OCI-M1 (cell line): Measurements from ENCODE around the gene LPCAT1.
A peak's percentile ranks its signal among the peaks of the same experiment; 100 is the strongest.
"Not testable (repeated sequence)": the region's sequence is repeated elsewhere in the genome, so short reads cannot be mapped to it uniquely, and the experiment has no call there.

Experiments
- DNase-seq: peaks from one replicate; lab custom pipeline; 2025; lab: John Stamatoyannopoulos, UW

LPCAT1 gene

DNA sequence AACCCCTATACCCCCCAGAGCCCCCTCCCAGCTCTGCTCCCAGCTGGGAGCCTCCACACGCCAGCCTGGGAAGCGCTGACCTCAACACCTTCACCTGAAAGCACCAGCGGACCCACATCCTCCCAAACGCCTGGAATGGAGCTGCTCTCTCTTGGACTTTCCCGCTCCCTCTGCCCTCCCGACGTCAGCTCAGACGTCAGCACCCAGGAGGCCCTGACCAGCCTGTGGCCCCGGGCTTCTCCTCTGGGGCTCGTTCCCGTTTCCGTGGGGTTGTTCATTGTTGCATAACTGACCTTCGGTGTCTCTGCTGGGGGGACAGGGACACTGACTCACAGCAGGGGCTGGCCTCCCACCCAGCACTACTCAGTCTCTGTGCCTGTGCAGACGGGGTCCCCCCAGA, 43.5 kb downstream of the LPCAT1 start:
- no peak for DNase-seq

DNA sequence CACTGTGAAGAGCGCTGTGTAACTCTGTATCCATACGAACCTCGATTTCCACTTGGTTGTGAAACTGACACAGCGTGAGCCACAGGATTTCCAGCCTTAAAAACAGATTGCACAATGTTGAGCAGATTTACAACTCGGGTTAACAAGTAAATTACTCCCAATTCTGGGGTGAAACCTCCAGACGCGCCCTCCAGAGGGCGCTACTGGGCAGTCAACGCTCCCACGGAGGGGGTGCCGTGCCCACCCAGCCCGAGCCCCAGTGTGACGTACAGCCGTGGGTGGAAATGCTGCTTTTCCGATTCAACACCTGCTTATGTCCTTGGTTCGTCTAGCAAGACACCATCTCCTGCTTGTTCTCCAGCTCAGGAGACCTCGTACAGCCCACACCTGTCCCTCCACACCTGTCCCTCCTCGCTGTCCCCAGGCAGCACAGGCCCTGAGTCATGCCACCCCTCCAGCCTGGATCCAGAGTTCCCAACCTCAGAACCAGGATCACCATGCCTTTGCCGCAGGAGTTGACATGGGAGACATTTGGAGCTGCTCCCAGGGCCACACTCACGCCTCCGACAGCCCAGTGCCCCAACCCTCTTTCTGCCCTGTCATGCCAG, 44.1 kb downstream of the LPCAT1 start:
- peak; percentile 64 for DNase-seq

GRCh38 chr5:1479066-1479465, 44.7 kb downstream of the LPCAT1 start:
- no peak for DNase-seq

GRCh38 chr5:1478271-1479035, 45.3 kb downstream of the LPCAT1 start:
- no peak for DNase-seq

DNA sequence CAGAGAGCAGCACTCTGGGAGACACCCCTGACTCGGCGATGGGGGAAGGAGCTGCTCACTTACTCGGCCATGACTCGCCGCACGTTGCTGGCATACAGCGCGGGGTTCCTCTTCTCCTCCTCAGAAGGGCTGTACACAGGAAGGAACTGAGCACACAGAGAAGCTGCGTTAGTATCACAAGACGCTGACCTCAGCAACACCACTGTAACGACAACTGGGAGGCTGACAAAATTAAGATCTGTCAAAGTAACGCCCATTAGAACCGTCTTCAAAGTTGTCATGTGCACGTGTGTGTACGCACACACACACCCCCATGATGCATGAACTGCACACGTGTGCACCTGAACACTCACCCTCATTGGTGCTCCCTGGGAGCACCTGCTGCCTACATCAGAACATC, 46.4 kb downstream of the LPCAT1 start:
- DNase-seq: no peak

- no peak for DNase-seq
These were observed 46.8 kb downstream of the LPCAT1 start for GRCh38 chr5:1476967-1477310.

DNA sequence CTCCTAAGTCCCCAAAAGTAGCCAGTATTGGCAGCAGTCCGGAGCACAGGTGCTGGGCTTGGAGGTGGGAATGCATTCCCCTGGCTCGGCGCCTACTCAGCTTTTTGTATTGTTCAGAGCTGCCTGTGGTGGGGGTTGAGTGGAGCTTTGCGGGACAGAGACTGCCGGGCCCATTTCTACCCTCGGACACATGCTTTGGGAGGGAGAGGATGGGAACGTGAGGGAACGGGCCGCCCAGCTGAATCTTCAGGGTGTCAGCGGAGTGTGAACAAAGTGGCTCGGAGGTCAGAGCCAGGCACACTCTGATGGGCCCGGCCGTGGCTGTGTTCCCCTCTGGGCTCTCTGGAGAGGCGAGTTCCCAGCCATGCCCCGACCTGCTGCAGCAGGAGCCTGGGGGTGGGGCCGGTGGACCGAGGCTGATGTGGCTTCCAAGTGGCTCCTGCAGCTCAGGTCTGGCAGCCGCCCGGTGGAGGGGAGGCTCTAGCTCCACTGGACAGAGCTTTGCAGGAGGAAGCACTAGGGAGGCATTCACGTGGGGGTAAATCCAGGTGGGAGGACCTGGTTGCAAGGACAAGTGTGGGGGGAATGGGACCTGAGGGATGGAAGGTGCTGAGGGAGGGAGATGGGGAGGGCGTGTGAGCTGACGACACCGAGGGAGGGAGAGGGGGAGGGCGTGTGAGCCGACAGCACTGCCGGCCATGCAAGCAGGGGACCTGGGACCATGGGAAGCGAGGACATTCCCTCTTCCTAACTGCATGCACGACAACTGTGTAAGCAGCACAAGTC, 47.4 kb downstream of the LPCAT1 start:
- DNase-seq: no peak

DNA sequence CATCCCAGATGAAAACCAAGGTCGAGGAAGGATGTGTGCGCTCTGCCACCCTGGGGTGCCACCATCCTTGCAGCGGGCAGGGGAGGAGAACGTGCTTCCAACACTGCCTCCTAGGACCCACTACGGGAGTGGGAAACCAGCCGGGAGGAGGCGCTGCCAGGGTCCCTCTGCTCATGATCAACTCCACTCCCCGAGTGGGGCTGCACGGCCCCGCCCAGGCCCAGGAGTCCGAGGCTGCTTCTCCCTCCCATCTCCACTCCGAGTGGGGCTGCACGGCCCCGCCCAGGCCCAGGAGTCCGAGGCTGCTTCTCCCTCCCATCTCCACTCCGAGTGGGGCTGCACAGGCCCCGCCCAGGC, 48.2 kb downstream of the LPCAT1 start:
- DNase-seq: not testable (repeated sequence)

DNA sequence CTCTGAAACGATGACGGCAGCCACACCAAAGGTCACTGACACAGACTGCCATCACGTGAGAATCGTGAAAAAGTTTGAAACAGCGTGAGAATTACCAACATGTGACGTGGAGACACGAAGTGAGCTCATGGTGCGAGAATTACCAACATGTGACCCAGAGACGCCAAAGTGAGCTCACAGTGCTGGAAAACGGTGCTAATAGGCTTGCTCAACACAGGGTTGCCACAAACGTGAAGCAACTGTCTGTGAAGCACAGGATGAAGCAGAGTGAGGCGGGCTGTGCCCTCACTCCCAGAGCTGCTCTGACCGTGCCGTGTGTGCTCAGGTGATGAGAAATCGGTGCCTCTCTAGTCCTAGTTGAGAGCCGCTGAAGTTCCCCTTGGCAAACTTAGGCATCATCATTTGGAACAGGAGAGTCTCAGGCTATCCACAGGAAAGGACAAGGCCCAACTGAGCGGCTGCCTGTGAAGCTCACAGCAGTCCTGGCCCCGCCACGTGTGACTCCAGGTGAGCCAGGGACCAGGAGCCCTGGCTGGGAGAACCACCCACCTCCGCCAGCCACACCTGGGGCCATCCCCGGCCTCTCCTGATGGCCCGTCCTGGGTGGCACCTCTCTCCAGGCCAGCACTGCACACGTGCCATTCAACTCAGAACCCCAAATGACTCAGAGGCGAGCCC, 48.8 kb downstream of the LPCAT1 start:
- no peak for DNase-seq

DNA sequence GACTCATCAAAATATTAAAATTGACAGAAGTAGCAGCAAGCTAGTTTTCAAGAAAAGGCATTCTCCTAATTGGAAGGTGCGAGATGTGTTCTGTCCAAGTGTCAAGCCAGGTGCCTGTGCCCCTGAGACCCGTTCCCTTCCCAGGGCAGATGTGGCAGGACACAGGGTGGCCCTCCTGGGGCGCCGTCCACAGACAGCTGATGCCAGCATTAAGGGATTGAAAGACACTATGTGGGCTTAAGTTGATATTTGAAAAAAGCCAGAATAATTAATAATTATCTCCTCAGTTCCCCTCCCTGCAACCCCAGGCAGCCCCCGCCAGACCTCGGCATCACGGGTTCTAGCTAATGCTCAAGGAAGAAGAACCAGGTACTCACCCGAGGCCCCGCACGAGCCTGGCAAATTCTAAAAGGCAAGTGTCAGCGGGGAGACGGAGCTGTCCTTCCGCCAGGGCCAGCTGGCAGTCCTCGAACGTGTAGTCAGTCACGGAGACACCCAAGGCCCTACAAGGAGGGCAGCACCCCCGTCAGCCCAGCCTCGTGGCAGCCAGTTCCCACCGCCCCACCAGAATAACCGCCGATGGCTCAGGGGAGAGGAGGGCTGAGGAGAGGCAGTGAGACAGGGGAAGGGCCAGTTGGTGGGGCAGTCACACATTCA, 49.4 kb downstream of the LPCAT1 start:
- no peak for DNase-seq

GRCh38 chr5:1473746-1474145, 50.0 kb downstream of the LPCAT1 start:
- no peak for DNase-seq

- no peak for DNase-seq
These were observed 50.7 kb downstream of the LPCAT1 start for GRCh38 chr5:1472964-1473628.

GRCh38 chr5:1471997-1472963, 51.5 kb downstream of the LPCAT1 start:
- no peak for DNase-seq

DNA sequence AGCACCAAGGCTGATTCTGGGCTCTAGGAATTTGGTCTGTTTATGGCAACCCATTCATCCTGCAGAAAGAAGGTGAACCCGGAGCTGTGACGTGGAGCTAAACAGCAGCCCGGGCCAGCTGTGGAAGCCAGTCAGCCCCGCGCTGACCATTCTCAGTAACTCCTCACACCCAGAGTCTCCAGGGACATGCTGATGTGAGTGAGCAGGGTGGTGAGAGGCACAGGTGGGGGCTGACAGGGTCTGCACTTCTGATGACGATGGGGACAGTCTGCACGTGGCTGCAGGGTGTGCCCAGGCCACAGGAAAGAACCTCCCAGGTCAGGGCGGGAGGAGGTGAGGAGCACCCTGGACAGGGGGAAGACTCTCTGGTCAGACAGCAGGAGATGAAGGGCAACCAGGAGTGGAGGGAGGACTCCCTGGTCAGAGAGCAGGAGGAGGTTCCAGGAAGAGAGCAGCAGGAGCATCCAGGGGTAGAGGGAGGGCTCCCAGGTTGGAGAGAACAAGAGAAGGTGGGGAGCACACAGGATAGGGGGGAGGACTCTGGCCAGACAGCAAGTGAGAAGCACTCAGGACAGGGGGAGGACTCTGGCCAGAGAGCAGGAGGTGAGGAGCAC, 52.4 kb downstream of the LPCAT1 start:
- no peak for DNase-seq

DNA sequence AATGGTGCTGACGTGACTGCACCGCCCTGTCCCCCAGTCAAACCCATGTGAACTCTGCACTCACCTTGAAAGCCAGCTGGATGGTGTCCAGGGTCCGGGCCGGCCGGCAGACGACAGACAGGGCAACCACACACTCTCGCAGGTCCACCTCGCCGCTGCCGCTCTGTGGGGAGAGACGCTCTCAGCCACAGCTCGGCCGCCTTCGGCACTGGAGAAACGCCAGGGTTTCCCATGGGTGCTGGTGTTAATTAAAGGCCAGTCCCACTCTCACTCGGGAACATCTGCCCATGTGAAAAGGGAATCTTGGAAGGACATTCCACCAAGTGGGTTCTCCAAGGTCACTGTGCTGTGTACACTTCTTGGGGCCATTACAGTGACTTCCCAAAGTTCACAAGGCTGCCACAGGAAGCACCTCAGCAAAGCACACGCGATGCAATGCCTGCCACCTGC, 53.0 kb downstream of the LPCAT1 start:
- no peak for DNase-seq

GRCh38 chr5:1468629-1469527, 54.9 kb downstream of the LPCAT1 start:
- no peak for DNase-seq

DNA sequence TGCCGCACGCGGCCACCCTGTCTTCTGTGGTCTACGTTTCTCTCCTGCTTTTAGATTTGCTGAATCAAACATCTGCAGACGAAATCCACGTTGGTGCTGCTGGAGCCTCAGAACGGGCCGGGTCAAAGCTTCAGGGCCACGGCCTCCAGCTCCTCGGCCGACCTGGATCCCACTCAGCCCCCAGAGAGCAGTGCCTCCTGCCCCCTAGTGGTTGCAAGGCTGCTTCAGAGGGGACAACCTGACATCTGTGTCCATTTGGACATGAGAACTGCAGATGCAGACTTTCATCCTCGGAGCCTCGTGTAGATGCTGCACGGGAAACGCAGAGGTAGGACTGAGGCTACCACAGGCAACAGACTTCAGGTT, 55.5 kb downstream of the LPCAT1 start:
- peak; percentile 2 for DNase-seq

DNA sequence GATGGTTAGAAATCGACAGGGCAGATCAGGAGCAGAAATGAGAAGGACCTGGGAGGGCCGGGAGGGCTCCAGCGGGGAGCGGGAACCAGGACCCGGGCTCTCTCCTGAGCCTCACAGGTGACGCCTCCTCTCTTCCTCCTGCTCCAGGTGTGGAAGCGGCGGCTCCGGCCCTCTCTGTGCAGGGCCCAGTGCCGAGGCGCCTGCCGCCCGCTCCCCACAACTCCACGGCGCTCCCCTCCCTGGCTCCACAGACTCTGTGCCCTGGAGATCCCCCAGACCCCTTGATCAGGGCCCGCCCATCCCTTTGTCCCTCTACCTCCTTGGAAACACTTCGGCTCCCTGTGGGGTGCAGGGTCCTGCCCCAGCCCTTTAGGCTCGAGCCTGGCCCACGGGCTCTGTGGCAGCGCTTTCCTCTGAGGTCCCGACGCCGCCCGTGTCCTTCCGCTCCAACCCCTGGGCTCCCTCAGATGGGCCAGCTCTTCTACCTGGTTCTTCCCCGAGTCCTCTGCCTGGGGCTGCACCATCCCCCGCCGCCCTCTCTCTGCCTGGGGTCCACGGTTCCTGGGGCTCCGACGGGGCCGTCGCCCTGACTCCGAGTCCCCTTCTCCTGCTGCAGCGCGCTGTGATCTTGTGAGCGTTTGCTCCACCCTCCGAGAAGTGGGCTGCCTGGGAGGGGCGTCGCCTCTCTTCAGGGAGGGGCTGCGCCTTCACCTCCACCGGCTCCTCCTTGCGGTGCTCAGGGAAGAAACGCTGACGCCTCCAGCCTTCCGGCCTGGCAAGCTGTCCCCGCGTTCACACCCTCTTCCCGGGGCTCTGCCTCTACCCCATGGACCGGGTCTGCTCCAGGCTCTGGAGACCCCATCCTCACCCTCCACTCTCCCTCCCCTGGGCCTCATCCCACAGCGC, 56.2 kb downstream of the LPCAT1 start:
- DNase-seq: no peak
